NCI-H1694 (cell line): ENCODE results near the gene GPR158.
"Not testable (repeated sequence)": the region's sequence is repeated elsewhere in the genome, so short reads cannot be mapped to it uniquely, and the experiment has no call there.

Source experiments
- DNase-seq: peaks from one replicate; lab custom pipeline; 2025; lab: John Stamatoyannopoulos, UW

The GPR158 gene

DNA sequence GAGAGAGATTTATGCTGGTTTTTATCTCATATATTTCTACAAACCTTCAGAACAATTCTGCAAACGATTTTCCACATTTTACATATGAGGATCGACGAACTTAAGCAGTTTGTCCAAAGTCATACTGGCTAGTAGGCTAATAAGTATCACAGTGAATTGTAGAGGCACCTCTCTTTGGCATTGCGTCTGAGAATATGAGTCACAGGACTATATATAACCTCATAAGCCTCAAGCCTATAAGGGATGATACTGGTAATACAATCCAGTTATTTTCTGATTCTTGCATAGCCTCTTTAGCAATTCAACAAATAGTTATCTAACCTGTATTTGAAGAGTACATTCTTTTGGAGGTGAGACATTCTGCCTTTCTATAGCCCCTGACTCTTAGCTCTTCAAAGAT lies 129.8 kb downstream of the GPR158 start:
- DNase-seq = no peak

GRCh38 chr10:25306386-25306785 lies 131.6 kb downstream of the GPR158 start:
- no peak for DNase-seq

- no peak for DNase-seq
These were observed 133.5 kb downstream of the GPR158 start for GRCh38 chr10:25308278-25308677.

DNA sequence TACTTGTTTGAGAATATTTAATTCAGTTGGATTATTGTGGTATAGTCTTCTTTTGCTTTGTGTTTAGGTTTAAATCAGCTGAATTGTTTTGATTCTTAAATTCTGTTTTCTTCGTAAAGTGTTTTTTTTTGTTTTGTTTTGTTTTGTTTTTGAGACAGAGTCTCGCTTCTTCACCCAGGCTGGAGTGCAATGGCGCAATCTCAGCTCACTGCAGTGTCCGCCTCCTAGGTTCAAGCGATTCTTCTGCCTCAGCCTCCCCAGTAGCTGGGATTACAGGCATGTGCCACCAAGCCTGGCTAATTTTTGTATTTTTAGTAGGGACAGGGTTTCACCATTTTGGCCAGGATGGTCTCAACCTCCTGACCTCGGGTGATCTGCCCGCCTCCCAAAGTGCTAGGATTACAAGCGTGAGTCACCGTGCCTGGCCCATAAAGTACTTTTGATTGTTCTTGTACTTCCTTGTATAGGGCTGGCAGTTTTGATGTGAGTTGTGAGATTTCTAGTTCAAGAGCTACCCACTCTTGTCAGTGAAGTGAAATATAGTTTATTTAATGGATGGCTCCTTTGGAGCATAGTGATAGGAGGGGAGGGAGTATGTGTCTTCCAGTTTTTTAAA lies 142.9 kb downstream of the GPR158 start:
- not testable (repeated sequence) for DNase-seq

GRCh38 chr10:25327273-25327672 lies 152.5 kb downstream of the GPR158 start:
- DNase-seq = no peak

GRCh38 chr10:25328361-25328760 lies 153.6 kb downstream of the GPR158 start:
- no peak for DNase-seq

GRCh38 chr10:25329587-25329986 lies 154.8 kb downstream of the GPR158 start:
- not testable (repeated sequence) for DNase-seq

GRCh38 chr10:25334445-25334844 lies 159.6 kb downstream of the GPR158 start:
- DNase-seq = no peak

- no peak for DNase-seq
These were observed 161.5 kb downstream of the GPR158 start for GRCh38 chr10:25336330-25336729.

DNA sequence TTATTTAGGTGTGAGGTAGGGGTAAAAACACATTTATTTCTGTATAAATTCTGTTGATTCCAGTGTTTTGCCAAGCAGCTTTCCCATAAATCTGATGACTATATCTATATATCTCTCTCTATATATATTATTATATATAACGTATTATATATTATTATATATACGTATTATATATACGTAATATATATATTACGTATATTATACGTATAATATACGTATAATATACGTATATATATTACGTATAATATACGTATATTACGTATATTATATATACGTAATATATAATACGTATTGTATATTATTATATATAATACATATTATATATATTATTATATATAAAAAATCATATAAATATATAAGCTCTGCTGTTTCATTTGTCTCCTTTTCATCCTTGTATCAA lies 163.5 kb downstream of the GPR158 start:
- no peak for DNase-seq

- DNase-seq = no peak
These were observed 165.2 kb downstream of the GPR158 start for GRCh38 chr10:25339966-25340365.

DNA sequence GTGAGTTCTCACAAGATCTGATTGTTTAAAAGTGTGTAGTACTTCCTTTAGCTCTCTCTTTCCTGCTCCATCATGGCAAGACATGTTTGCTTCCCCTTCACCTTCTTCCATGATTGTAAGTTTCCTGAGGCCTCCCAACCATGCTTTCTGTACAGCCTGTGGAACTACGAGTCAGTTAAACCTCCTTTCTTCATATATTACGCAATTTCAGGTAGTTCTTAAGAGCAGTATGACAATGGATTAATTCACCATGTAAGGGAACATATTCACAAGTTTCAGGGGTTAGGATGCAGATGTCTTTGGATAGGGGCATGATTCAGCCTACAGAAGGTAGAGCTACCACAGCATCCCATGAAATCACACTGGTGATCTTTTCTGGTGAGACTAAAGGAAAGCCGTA lies 174.7 kb downstream of the GPR158 start:
- no peak for DNase-seq

DNA sequence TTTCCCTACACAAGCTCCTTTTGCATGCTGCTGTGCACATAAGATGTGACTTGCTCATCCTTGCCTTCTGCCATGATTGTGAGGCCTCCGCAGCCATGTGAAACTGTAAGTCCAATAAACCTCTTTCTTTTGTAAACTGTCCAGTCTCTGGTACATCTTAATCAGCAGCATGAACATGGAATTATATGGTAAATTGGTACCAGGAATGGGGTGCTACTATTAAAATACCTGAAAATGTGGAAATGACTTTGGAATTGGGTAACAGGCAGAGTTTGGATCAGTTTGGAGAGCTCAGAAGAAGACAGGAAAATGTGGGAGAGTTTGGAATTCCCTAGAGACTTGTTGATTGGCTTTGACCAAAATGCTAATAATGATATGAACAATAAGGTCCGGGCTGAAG lies 181.8 kb downstream of the GPR158 start:
- DNase-seq = no peak

DNA sequence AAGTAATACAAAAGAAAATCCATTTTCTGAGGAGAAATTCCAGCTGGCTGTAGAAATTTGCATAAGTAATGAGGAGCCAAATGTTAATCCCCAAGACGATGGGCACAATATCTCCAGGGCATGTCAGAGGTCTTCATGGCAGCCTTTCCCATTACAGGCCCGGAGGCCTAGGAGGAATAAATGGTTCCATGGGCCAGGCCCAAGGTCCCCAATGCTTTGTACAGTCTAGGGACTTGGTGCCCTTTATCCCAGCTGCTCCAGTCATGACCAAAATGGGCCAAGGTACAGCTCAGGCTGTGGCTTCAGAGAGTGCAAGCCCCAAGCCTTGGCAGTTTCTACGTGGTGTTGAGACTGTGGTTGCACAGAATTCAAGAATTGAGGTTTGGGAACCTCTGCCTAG lies 182.5 kb downstream of the GPR158 start:
- no peak for DNase-seq

DNA sequence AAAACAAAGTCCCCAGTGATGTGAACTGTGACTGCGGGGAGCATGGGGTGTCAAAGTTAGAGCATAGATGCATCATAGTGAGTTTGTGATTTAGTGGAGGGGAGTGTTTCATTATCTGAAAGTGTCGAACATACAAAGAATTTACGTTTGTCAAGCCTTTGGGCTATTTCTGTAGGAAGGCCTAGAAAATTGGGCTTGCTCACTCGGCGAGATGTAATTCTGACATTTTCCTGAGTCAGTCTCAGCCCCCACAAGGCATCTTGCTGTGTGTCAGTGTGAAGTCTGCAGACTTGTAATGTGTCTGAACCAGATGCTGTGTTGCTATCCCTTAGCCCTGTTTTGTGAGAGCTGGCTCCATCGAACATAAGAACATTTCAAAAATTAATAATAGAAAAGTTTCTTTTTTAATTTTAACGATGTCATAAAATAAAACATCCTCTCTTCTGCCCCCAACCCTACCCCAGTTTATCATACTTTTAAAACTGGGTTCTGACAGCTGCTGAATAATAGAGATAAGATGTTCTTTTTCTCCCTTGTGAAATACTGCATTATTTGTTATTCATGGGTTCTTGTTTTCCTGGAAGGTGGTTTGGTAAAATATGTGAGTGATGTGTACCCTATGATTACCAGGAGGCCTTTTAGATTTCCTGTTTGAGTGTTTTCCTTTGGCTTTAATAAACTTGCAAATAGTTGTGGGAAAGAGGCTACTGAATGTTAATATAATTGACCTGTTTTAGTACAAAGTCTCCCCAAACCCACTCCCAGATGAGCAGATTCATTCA lies 207.4 kb downstream of the GPR158 start:
- DNase-seq = no peak

DNA sequence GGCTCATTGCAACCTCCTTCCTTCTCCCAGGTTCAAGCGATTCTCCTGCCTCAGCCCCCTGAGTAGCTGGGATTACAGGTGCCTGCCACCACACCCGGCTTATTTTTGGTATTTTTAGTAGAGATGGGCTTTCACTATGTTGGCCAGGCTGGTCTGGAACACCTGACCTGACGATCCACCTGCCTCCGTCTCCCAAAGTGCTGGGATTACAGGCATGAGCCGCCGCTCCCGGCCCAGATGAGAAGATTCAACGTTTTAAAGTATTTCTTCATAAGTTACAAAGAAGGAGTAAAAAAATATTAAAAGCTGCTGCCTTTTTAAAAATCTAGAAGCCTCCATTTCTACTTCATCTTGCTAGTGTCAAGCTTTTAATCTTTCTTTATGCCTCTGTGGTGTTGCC lies 208.1 kb downstream of the GPR158 start:
- not testable (repeated sequence) for DNase-seq

DNA sequence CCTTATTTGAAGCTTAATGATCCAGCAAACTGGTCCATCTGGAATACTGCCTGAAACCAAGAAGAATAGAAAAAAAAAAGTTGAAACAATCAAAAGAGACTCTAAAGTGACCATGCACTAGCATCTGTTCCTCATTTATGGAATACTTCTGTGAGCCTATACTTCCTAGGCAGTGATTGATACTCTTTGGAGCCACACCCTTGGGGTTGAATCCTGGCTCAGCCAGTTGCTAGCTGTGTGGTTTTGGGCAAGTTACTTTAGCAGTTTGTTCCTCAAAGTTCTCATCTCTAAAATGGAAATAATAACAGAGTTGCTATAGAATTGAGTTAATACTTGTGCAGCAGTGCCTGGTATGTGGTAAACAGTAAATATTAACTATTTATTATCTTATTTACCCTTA lies 208.9 kb downstream of the GPR158 start:
- no peak for DNase-seq

DNA sequence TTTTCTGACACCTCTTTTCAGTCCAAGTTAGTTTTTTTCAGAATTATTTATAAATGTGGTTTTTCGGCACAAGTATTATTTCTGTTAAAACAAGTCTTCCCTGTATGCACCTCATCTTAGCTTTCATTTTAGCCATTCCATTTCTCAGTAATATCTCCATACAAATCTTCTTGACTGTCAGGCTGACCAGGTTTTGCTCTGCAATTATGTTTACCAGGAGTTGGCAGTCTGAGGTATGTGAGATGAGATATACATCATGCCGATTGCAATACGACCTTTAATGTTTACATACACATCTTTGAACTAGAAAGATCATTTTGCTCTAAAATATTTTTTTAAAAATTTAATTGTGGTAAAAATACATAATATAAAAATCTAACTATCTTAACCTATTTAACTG lies 209.8 kb downstream of the GPR158 start:
- no peak for DNase-seq

DNA sequence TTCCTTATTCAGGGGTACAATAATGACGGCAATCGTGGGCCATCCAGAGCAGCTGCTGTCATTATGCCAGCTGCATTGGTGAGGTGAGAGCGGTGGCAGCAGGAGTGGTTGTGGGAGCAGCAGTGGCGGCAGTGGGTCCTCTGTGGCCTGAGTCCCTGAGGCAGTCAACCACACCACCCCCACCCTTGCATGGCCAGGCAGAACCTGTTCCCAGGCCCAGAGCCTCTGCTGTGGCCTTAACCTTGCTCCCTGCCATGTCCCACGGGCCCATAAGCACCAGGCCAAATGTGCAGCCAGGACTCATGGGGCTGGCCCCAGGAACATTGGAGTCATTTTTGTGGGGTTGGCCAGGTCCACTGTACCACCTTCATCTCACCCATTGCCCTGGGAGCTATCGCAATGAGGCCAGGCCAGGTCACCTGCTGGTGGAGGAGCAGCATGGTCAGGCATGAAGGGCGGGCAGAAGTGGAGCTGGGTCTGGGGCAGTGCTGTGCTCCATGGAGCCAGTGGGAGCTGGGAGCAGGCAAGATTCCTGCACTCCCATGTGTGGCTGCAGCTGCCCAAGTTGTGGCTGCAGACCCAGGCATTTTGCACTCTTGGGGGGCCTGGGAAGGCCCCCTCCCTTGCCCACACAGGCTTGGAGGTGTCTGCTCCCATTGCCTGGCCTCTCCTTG lies 213.5 kb downstream of the GPR158 start:
- no peak for DNase-seq

DNA sequence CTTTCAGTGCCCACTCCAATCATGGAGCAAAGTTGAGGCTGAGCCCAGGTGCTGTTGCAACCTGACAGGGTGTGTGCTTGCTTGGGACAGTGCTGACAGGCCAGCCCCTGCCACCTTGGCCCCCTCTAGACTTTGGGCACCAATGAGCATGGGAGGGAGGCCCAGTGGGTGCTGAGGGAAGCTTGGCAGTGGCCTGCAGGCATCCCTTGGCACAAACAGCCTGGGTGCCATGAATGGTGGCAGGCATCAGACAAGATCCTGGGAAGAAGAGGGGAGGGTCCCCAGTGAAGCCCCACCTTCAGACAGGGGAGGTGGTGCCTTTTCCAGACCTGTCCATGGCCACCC lies 214.0 kb downstream of the GPR158 start:
- DNase-seq = no peak

DNA sequence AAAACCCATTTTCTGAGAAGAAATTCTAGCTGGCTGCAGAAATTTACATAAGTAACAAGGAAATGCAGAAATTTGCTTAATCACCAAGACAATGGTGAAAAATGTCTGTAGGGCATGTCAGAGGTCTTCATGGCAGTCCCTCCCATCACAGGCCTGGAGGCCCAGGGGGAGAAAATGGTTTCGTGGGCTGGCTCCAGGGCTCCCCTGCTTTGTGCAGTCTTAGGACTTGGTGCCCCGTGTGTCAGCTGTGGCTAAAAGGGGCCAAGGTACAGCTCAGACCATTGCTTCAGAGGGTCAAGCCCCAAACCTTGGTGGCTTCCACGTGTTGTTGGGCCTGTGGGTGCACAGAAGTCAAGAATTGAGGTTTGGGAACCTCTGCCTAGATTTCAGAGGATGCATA lies 215.9 kb downstream of the GPR158 start:
- no peak for DNase-seq

- no peak for DNase-seq
These were observed 217.3 kb downstream of the GPR158 start for GRCh38 chr10:25392132-25392531.

DNA sequence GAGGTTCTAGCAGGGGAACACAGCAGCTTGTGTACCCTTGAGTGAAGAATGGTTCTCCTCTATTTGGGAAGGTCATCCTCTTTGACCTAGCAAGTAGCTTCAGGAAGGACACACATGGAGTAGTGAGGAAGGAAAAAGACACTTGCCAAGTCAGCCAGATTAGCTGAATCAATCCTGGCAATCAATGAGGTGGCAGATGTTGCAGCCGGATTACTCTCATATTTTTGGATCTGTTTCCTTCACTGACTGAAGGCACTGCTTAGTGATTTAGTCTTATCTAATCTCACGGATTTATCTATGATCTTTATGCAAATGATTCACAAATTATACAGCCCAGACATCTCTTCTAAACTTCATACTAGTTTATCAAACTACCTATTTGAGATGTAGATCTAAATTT lies 218.8 kb downstream of the GPR158 start:
- DNase-seq = no peak
